Vagina (tissue), 2 donors: Measurements from ENCODE around the gene TSC2. TPM values are rescaled to one million over a fixed set of nuclear protein-coding genes. Genes with fewer than 3 reads are reported as not detected.
"Not testable (repeated sequence)": the region's sequence is repeated elsewhere in the genome, so short reads cannot be mapped to it uniquely, and the experiment has no call there.

Source experiments
- DNase-seq, 2 donors: peaks; one replicate each; pipeline ENCODE4 v3.0.0-alpha.2; 2017; ENCODE audit errors: extremely low spot score in 2 of 2
- H3K27ac ChIP-seq: fragments of 200-600 bp; sonication (generic); one replicate; pipeline ENCODE4 v1.5.1; 2019
- H3K27me3 ChIP-seq: fragments of 200-600 bp; sonication (generic); one replicate; pipeline ENCODE4 v1.5.1; 2019
- H3K36me3 ChIP-seq, 2 donors: fragments of 200-600 bp; sonication (generic); one replicate each; pipeline ENCODE4 v1.5.1; 2017 to 2019
- H3K4me1 ChIP-seq: fragments of 200-600 bp; sonication (generic); one replicate; pipeline ENCODE4 v1.5.1; 2019
- H3K4me3 ChIP-seq, 2 donors: fragments of 200-600 bp; sonication (generic); 1 replicate in 1 of 2; 2 replicates in 1 of 2; pipeline ENCODE4 v1.5.1; 2016 to 2019
- H3K9me3 ChIP-seq: fragments of 200-600 bp; sonication (generic); one replicate; pipeline ENCODE4 v1.5.1; 2019
- POLR2A ChIP-seq, 2 donors: fragments of 450-650 bp; IDR thresholded peaks; one replicate each; pipeline ENCODE4 v1.6.1; 2017; ENCODE audit warnings: antibody characterized with exemption in 2 of 2, mild to moderate bottlenecking in 2 of 2, moderate library complexity in 2 of 2
- POLR2AphosphoS5 ChIP-seq, 2 donors: sonication (generic); formaldehyde crosslinking; IDR thresholded peaks; one replicate each; pipeline ENCODE4 v1.9.0; 2017; ENCODE audit warnings: antibody characterized with exemption in 2 of 2, mild to moderate bottlenecking in 2 of 2, low read depth in 1 of 2; ENCODE audit not compliant: insufficient read depth in 1 of 2
- intact Hi-C: fragments of 100-400 bp; cut with DNase I; formaldehyde crosslinking; loops from one replicate; pipeline ENCODE4 v1.15.1; 2023
- microRNA counts, 2 donors: library from miRNA; unstranded; fragments of <30 nt; microRNA quantifications; one replicate each; lab custom pipeline; 2016 to 2017
- microRNA-seq: library from miRNA; unstranded; fragments of <30 nt; microRNA quantifications from one replicate; pipeline ENCODE4, GENCODE V29; 2017; ENCODE audit warnings: borderline number of aligned reads, borderline replicate concordance
- small RNA-seq: library from RNA; depleted of rRNA; stranded (forward); fragments of <200 nt; gene quantifications from one replicate; pipeline ENCODE3, GENCODE V24; 2016
- total RNA-seq: library from RNA; depleted of rRNA; stranded (reverse); fragments of >200 nt; gene quantifications from one replicate; pipeline ENCODE4 v1.2.3, GENCODE V29; 2016

Gene TSC2
- total RNA-seq, 1 donor from 2014 or later, result 78.6 TPM

GRCh38 chr16:2127630-2128280, 80.0 kb downstream of the TSC2 start:
- peak overlapping the region; percentile 96 for H3K27ac ChIP-seq
- DNase-seq, H3K9me3 ChIP-seq, intact Hi-C loops, H3K27me3 ChIP-seq, H3K36me3 ChIP-seq: not testable (repeated sequence)
- peaks cover 81% of the 10 kb centered on the region for H3K4me1 ChIP-seq
- peak in 1 of 2 donors; percentile 20 for TF ChIP-seq POLR2A (IDR thresholded peaks at IDR 0.05)
- peak overlapping the region in 1 of 2 donors; percentile 45 for H3K4me3 ChIP-seq

- H3K27ac ChIP-seq, result peak overlapping the region; percentile 86
- not testable (repeated sequence) for DNase-seq, H3K27me3 ChIP-seq
These were observed 81.5 kb downstream of the TSC2 start for GRCh38 chr16:2129251-2129650.

GRCh38 chr16:2129890-2130447, 82.2 kb downstream of the TSC2 start:
- Histone ChIP-seq H3K4me1 (peaks cover 63% of the 10 kb centered on the region), H3K27ac (peak overlapping the region; percentile 86), H3K4me3 (peak overlapping the region in 1 of 2 donors; percentile 1)
- intact Hi-C loops, H3K9me3 ChIP-seq, H3K27me3 ChIP-seq, DNase-seq, H3K36me3 ChIP-seq: not testable (repeated sequence)

More at GRCh38 chr16:2129251-2129650, 81.5 kb downstream of the TSC2 start:
- intact Hi-C loops, H3K9me3 ChIP-seq, H3K36me3 ChIP-seq, H3K4me3 ChIP-seq: not testable (repeated sequence)
- peaks cover 70% of the 10 kb centered on the region for H3K4me1 ChIP-seq

GRCh38 chr16:2133797-2134196, 86.0 kb downstream of the TSC2 start:
- H3K27ac ChIP-seq, result peak overlapping the region; percentile 86
- H3K36me3 ChIP-seq, H3K9me3 ChIP-seq, H3K27me3 ChIP-seq, DNase-seq, intact Hi-C loops: not testable (repeated sequence)
- H3K4me3 ChIP-seq, result peak overlapping the region; percentile 21 to 45
- peaks cover 37% of the 10 kb centered on the region for H3K4me1 ChIP-seq

- H3K4me3 ChIP-seq, result peak overlapping the region; percentile 52 to 60
- H3K9me3 ChIP-seq, H3K27me3 ChIP-seq, DNase-seq, H3K36me3 ChIP-seq, intact Hi-C loops: not testable (repeated sequence)
- peak overlapping the region; percentile 75 for H3K27ac ChIP-seq
- peaks cover 34% of the 10 kb centered on the region for H3K4me1 ChIP-seq
These were observed 87.3 kb downstream of the TSC2 start for GRCh38 chr16:2135071-2135470.

GRCh38 chr16:2135770-2136490, 88.1 kb downstream of the TSC2 start, which contains the start of gene PKD1:
Gene PKD1, minus strand, starts transcription at chr16:2135898. Its CDS starts 209 bp downstream, at chr16:2135689.
- H3K36me3 ChIP-seq, intact Hi-C loops, H3K9me3 ChIP-seq, H3K27me3 ChIP-seq: not testable (repeated sequence)
- Histone ChIP-seq H3K4me1 (peaks cover 30% of the 10 kb centered on the region), H3K27ac (peak within 1 kb of the TSS; percentile 75), H3K4me3 (peak within 1 kb of the TSS; percentile 52 to 60)
- peak in 1 of 2 donors; percentile 91 for DNase-seq
- TF ChIP-seq POLR2AphosphoS5 (IDR thresholded peaks at IDR 0.05; ENCODE audit: insufficient read depth in 1 of 2, low read depth in 1 of 2), result peak; percentile 67 to 82
- peak in 1 of 2 donors; percentile 67 for TF ChIP-seq POLR2A (IDR thresholded peaks at IDR 0.05)

MicroRNAs within 50 kb of the gene (microRNA counts, 767-probe panel; counts per million panel counts)
- microRNA hsa-miR-1225-3p (lab: Ali Mortazavi, UCI) (238 to 261 counts per million in 2 donors), microRNA hsa-miR-1225-5p (lab: Ali Mortazavi, UCI) (238 to 261 counts per million in 2 donors), microRNA hsa-miR-3180 (lab: Ali Mortazavi, UCI) (238 to 261 counts per million in 2 donors), microRNA hsa-miR-4516 (lab: Ali Mortazavi, UCI) (238 to 4,518 counts per million in 2 donors)

Small RNA genes lying within 50 kb of the gene (microRNA-seq; reads per million reads assigned to microRNA genes)
- not detected for gene MIR1225
- gene MIR3180-5, result not detected
- not detected for gene MIR4516
- not detected for gene MIR6511B1

Small RNA genes lying within 50 kb of the gene (small RNA-seq; reads per million reads assigned to genes)
- gene MIR1225 (2.9 reads per million, percentile 74 among the genes with 10 or more reads in this experiment), gene MIR3180-5 (not detected), gene MIR4516 (not detected), gene RF00019 (not detected), gene RN7SL219P (not detected)

Other genes starting within 250 kb of the TSC2 start
- gene HAGH, start 221.2 kb upstream of the TSC2 start, total RNA-seq, result 71.5 TPM
- gene FAHD1, start 220.8 kb upstream of the TSC2 start, total RNA-seq, result 53.5 TPM
- not detected for gene MEIOB, start 175.8 kb upstream of the TSC2 start, total RNA-seq
- 4.4 TPM for gene HS3ST6, start 129.6 kb upstream of the TSC2 start, total RNA-seq
- 53.0 TPM for gene MSRB1, start 104.8 kb upstream of the TSC2 start, total RNA-seq
- gene RPL3L, start 93.3 kb upstream of the TSC2 start, total RNA-seq, result not detected
- 132 TPM for gene NDUFB10, start 88.4 kb upstream of the TSC2 start, total RNA-seq
- gene RPS2, start 83.2 kb upstream of the TSC2 start, total RNA-seq, result 3,117 TPM
- not detected for gene RNF151, start 81.1 kb upstream of the TSC2 start, total RNA-seq
- 44.2 TPM for gene TBL3, start 75.9 kb upstream of the TSC2 start, total RNA-seq
- 1.2 TPM for gene NOXO1, start 66.5 kb upstream of the TSC2 start, total RNA-seq
- gene GFER, start 63.8 kb upstream of the TSC2 start, total RNA-seq, result 11.5 TPM
- 8.3 TPM for gene SYNGR3, start 58.0 kb upstream of the TSC2 start, total RNA-seq
- gene ZNF598, start 38.2 kb upstream of the TSC2 start, total RNA-seq, result 51.8 TPM
- not detected for gene NPW, start 28.2 kb upstream of the TSC2 start, total RNA-seq
- 44.7 TPM for gene NHERF2, start 21.1 kb upstream of the TSC2 start, total RNA-seq
- gene NTHL1, start 151 bp upstream of the TSC2 start, total RNA-seq, result 28.5 TPM
- 153 TPM for gene PKD1, start 87.9 kb downstream of the TSC2 start, total RNA-seq
- gene RAB26, start 100.6 kb downstream of the TSC2 start, total RNA-seq, result 1.5 TPM
- 38.8 TPM for gene TRAF7, start 107.8 kb downstream of the TSC2 start, total RNA-seq
- 0.25 TPM for gene CASKIN1, start 148.6 kb downstream of the TSC2 start, total RNA-seq
- 51.6 TPM for gene MLST8, start 157.5 kb downstream of the TSC2 start, total RNA-seq
- 9.6 TPM for gene BRICD5, start 162.9 kb downstream of the TSC2 start, total RNA-seq
- gene PGP, start 166.9 kb downstream of the TSC2 start, total RNA-seq, result 15.5 TPM
- 70.0 TPM for gene E4F1, start 175.6 kb downstream of the TSC2 start, total RNA-seq
- 0.74 TPM for gene DNASE1L2, start 188.5 kb downstream of the TSC2 start, total RNA-seq
- gene ECI1, start 203.6 kb downstream of the TSC2 start, total RNA-seq, result 72.9 TPM
- 130 TPM for gene RNPS1, start 220.1 kb downstream of the TSC2 start, total RNA-seq